ENCODE measurements around the gene STX18.

Gene STX18

DNA sequence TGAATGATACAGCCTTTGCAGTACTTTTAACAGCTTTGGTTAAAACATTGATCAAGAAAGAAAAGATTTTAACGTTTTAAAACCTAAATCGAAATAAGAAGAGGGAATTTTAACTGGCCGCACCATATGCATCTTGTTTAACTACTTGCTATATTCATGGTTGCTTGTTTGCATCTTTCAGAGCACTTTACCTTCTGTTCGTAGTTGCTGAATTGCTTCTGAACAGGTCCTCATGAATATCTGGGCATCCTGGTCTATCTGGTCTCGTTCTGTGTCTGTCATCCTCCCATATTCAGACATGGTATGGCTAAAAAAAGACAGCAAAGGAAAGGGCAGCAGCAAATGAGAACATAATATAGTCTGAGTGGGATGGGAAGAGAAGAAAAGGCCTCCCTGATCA is 82.7 kb downstream of the STX18 start:
- Histone ChIP-seq H3K9ac (ENCODE audit: low read length) (no peak overlapping the region), H3K27me3 (replicated peaks; ENCODE audit: control insufficient read depth, insufficient read depth, low read length) (no peaks in the 10 kb centered on the region), H3K4me3 (ENCODE audit: low read length) (no peak overlapping the region), H3K36me3 (ENCODE audit: control insufficient read depth, insufficient read depth, low read length, severe bottlenecking) (peaks cover 34% of the 10 kb centered on the region), H3K4me1 (ENCODE audit: control insufficient read depth, insufficient read depth, low read length) (peaks cover 30% of the 10 kb centered on the region), H3K9me3 (ENCODE audit: control insufficient read depth, low read length) (no peaks in the 10 kb centered on the region)
- no peak for DNase-seq (ENCODE audit: low read depth)

DNA sequence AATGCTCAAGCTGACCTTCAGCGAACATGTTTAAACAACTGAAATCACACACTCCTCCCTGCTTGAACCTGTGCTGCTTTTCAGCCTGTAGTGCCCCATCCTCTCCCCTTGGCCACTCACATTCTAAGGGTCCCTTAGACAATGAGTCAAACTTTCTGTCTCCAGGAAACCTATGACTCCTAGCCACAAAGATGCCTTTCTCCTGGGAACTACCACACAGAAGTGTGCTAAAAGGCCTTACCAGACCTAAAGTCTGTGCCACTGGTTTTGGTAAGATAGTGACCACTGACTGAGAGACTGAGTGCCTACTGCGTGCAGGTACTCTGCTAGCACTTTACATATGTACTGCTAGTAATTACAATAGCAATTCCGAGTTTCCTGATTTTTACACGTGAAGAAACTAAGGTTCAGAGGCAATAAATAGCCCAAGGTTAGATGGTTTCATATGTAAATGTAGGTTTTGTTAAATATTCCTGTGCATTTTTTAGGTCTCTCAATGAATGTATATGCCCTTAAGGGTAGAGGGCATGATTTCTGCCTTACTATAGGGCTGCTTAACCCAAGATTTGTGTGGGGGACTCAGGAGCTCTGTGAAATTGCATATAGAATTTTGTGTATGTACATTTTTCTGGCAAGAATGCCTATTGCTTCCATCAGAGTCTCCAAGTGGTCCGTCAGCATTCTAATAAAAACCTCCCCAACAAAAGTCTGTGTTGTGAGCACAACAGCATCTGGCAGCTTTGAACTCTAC is 83.9 kb downstream of the STX18 start:
- Histone ChIP-seq H3K4me3 (ENCODE audit: low read length) (no peak overlapping the region), H3K4me1 (ENCODE audit: control insufficient read depth, insufficient read depth, low read length) (peaks cover 28% of the 10 kb centered on the region), H3K9ac (ENCODE audit: low read length) (no peak overlapping the region), H3K36me3 (ENCODE audit: control insufficient read depth, insufficient read depth, low read length, severe bottlenecking) (peaks cover 46% of the 10 kb centered on the region), H3K9me3 (ENCODE audit: control insufficient read depth, low read length) (no peaks in the 10 kb centered on the region), H3K27me3 (replicated peaks; ENCODE audit: control insufficient read depth, insufficient read depth, low read length) (no peaks in the 10 kb centered on the region)
- peak; percentile 29 for DNase-seq (ENCODE audit: low read depth)

DNA sequence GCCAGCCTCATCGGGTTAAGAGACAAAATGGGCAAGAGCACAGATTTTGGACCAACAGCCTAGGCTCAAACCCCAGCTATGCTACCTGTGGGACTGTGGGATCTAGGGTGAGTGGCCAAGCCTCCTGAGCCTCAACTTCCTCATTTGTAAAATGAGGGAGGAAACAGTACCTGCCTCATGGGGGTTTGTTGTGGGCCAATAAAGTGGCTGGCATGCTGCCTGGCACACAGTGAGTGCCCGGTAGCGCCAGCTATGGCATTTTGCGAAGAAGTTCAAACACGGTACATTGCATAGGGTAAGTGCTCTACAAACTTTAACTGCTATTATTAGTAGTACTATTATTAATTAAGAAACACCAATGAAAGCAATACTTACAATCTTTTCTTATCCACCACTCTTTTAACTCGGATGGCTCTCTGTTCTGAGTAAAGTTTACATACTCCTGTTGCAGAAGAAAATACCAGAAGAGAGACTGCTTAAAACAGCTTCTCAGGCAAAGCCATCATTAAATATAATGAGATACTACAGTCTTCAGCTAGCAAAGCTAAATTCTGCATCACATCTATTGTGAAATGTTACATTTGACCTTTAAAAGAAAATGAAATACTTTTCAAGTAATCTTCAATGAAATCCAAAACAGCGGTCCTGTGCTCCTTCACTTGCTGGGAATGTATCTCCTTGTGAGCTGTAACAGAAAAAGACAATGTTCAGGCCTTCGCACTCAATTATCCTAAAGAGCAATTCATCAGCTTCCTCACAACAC is 84.9 kb downstream of the STX18 start:
- no peaks in the 10 kb centered on the region for H3K9me3 ChIP-seq (ENCODE audit: control insufficient read depth, low read length)
- peaks cover 25% of the 10 kb centered on the region for H3K4me1 ChIP-seq (ENCODE audit: control insufficient read depth, insufficient read depth, low read length)
- no peaks in the 10 kb centered on the region for H3K27me3 ChIP-seq (replicated peaks; ENCODE audit: control insufficient read depth, insufficient read depth, low read length)
- H3K4me3 ChIP-seq (ENCODE audit: low read length), result no peak overlapping the region
- no peak overlapping the region for H3K9ac ChIP-seq (ENCODE audit: low read length)
- H3K36me3 ChIP-seq (ENCODE audit: control insufficient read depth, insufficient read depth, low read length, severe bottlenecking), result peaks cover 56% of the 10 kb centered on the region
- peak; percentile 38 for DNase-seq (ENCODE audit: low read depth)

DNA sequence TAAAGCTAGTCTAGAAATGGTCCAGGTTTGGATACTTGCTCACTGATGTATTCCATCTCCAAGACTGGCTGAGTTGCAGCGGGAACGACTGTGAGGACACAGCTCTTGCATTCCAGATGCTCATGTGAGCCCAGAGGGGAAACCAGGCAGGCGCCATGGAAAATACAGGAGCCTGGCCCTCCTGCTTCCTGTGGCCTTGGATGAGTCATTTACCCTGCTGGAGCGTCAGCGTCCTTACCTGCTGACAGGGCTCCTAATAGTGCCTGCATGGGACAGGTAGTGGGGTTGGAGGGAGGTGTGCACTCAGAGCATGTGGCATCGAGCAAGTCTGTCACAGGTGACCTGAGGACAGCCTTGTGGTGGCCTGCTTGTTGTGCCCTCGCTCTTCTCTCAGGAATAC is 85.5 kb downstream of the STX18 start:
- H3K4me1 ChIP-seq (ENCODE audit: control insufficient read depth, insufficient read depth, low read length), result peaks cover 25% of the 10 kb centered on the region
- H3K4me3 ChIP-seq (ENCODE audit: low read length), result no peak overlapping the region
- no peak overlapping the region for H3K9ac ChIP-seq (ENCODE audit: low read length)
- H3K27me3 ChIP-seq (replicated peaks; ENCODE audit: control insufficient read depth, insufficient read depth, low read length), result no peaks in the 10 kb centered on the region
- H3K36me3 ChIP-seq (ENCODE audit: control insufficient read depth, insufficient read depth, low read length, severe bottlenecking), result peaks cover 62% of the 10 kb centered on the region
- no peak for DNase-seq (ENCODE audit: low read depth)
- H3K9me3 ChIP-seq (ENCODE audit: control insufficient read depth, low read length), result no peaks in the 10 kb centered on the region

DNA sequence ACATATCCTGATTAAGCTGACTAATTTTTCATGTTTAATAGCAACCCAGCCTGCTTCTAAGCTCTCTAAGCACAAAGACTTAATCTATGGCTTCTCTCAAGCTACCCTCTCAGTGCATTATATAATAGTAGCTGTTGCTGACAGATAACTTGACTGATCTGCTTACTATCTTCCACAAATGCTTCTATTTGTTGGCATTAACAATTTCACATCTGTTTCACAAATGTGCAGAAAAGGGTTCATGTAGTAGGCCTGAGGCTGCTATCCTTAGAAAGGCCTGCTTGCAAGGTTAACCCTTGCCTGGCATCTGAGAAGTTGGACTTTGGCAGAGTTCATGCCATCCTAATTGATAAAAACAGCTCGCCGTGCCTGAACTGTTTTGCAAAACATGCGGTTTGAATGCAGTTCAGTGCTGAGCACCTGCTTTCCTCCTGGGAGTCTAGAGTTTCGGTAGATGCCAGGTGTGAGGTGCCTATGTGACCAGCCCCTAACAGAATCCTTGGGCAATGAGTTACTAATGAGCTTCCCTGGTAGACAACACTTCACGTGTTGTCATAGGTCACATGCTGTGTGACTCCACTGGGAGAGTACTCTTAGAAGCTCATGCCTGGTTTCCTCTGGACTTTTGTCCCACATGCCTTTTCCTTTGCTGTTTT is 86.5 kb downstream of the STX18 start:
- Histone ChIP-seq H3K36me3 (ENCODE audit: control insufficient read depth, insufficient read depth, low read length, severe bottlenecking) (peaks cover 68% of the 10 kb centered on the region), H3K9ac (ENCODE audit: low read length) (no peak overlapping the region), H3K9me3 (ENCODE audit: control insufficient read depth, low read length) (no peaks in the 10 kb centered on the region), H3K4me3 (ENCODE audit: low read length) (no peak overlapping the region), H3K27me3 (replicated peaks; ENCODE audit: control insufficient read depth, insufficient read depth, low read length) (no peaks in the 10 kb centered on the region), H3K4me1 (ENCODE audit: control insufficient read depth, insufficient read depth, low read length) (peaks cover 25% of the 10 kb centered on the region)
- no peak for DNase-seq (ENCODE audit: low read depth)

DNA sequence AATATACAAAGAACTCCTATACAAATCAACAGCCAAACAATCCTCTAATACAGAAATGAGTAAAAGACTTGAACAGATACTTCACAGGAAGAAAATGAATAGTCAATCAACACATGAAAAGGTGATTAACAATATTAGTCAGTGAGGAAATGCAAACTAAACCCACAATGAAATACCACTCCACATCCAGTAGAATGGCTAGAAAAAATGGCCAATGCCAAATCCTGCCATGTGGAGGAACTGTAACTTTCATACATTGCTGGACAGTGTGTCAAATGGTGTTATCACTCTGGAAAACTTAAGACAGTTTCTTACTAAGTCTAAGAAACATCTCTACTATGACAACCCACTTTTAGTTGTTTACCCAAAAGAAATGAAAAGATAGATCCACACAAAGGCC is 95.4 kb downstream of the STX18 start:
- peak; percentile 27 for DNase-seq (ENCODE audit: low read depth)
- Histone ChIP-seq H3K27me3 (replicated peaks; ENCODE audit: control insufficient read depth, insufficient read depth, low read length) (no peaks in the 10 kb centered on the region), H3K36me3 (ENCODE audit: control insufficient read depth, insufficient read depth, low read length, severe bottlenecking) (peaks cover 12% of the 10 kb centered on the region), H3K4me1 (ENCODE audit: control insufficient read depth, insufficient read depth, low read length) (peaks cover 14% of the 10 kb centered on the region), H3K9ac (ENCODE audit: low read length) (no peak overlapping the region), H3K4me3 (ENCODE audit: low read length) (no peak overlapping the region), H3K9me3 (ENCODE audit: control insufficient read depth, low read length) (no peaks in the 10 kb centered on the region)

DNA sequence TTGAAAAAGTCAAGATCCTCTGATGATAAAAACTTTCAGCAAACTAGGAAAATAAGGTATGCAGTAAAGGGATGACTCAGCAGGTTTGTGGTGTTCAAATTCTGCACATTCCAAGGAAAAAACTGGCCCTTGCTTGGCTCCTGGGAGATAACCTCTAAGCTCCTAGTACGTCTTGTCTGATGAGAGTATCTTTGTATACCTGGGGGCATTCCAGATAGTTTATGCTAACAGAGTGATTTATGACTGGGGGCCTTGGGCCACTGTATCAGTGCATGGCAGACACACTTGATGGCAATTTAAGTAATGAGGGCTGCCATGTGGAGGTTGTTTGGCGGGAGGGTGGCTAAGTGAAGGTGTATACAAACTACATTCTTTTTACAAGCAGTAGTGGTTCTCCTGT is 98.0 kb downstream of the STX18 start:
- Histone ChIP-seq H3K36me3 (ENCODE audit: control insufficient read depth, insufficient read depth, low read length, severe bottlenecking) (no peaks in the 10 kb centered on the region), H3K4me1 (ENCODE audit: control insufficient read depth, insufficient read depth, low read length) (peaks cover 24% of the 10 kb centered on the region), H3K9me3 (ENCODE audit: control insufficient read depth, low read length) (no peaks in the 10 kb centered on the region), H3K4me3 (ENCODE audit: low read length) (no peak overlapping the region), H3K9ac (ENCODE audit: low read length) (no peak overlapping the region), H3K27me3 (replicated peaks; ENCODE audit: control insufficient read depth, insufficient read depth, low read length) (no peaks in the 10 kb centered on the region)
- DNase-seq (ENCODE audit: low read depth), result peak; percentile 67

DNA sequence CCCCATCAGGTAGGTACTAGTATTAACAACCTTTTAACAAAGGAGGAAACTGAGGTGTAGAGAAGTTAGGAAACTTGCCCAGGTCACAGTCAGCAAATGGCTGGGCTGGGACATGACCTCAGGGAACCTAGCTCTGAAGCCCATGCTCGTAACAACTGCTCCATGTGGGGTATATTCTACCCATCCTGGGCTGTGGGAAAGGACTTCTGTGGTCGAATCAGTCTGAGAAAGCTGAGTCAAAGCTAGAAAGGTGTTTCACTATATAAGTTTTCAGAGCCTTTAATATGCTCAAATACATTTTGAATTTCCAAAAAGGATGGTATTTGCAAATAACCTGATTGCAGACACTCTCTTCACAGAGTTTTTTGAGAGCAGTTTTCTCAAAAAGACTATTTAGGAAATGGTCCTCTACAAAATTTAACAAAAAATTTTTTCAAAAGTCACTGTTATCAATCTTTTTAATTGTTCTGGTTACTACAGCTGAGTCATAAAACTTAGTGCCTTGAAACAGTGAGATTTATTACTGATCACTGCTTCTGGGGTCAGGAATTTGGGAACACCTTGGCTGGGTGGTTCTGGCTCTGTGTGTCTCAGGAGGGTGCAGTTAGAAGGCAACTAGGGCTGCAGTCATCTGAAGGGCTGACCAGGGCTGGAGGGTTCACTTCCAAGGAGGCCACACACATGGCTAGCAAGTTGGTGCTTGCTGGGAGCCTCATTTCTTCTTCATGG is 101.4 kb downstream of the STX18 start:
- peaks cover 24% of the 10 kb centered on the region for H3K4me1 ChIP-seq (ENCODE audit: control insufficient read depth, insufficient read depth, low read length)
- no peaks in the 10 kb centered on the region for H3K9me3 ChIP-seq (ENCODE audit: control insufficient read depth, low read length)
- peaks cover 18% of the 10 kb centered on the region for H3K36me3 ChIP-seq (ENCODE audit: control insufficient read depth, insufficient read depth, low read length, severe bottlenecking)
- DNase-seq (ENCODE audit: low read depth), result no peak
- H3K4me3 ChIP-seq (ENCODE audit: low read length), result no peak overlapping the region
- H3K27me3 ChIP-seq (replicated peaks; ENCODE audit: control insufficient read depth, insufficient read depth, low read length), result no peaks in the 10 kb centered on the region
- H3K9ac ChIP-seq (ENCODE audit: low read length), result no peak overlapping the region

DNA sequence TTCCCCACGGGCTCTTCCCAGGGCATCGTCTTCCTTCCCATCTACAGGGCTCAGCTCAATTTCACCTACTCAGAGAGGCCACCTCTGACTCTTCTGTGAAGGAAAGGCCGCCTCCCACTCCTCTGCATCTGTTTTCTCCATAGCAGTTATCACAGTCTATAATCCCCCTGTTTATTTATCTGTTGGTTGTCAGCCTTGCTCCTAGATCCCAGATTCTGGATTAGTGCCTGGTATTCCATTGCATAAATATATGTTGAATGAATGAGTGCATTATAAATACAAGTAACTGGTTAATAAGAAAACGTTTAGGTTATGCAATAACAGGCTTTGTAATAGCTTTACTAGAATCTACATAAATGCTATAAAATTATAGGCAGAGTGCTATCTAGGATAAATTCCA is 102.1 kb downstream of the STX18 start:
- peaks cover 24% of the 10 kb centered on the region for H3K4me1 ChIP-seq (ENCODE audit: control insufficient read depth, insufficient read depth, low read length)
- DNase-seq (ENCODE audit: low read depth), result peak; percentile 11
- peaks cover 21% of the 10 kb centered on the region for H3K36me3 ChIP-seq (ENCODE audit: control insufficient read depth, insufficient read depth, low read length, severe bottlenecking)
- H3K9ac ChIP-seq (ENCODE audit: low read length), result no peak overlapping the region
- H3K27me3 ChIP-seq (replicated peaks; ENCODE audit: control insufficient read depth, insufficient read depth, low read length), result no peaks in the 10 kb centered on the region
- no peak overlapping the region for H3K4me3 ChIP-seq (ENCODE audit: low read length)
- no peaks in the 10 kb centered on the region for H3K9me3 ChIP-seq (ENCODE audit: control insufficient read depth, low read length)

DNA sequence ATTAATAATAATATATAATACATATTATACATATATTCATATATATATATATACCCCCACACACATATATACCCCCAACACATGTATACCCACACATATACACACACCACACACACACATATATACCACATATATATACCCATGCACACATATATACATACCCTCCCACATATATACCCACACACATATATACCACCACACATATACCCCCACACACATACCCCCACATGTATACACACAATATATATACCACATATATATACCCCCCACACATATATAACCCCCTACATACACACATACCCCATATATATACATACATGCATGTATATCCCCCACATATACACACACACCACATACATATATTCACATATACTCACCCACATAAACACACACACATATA is 103.0 kb downstream of the STX18 start:
- no peaks in the 10 kb centered on the region for H3K27me3 ChIP-seq (replicated peaks; ENCODE audit: control insufficient read depth, insufficient read depth, low read length)
- no peak overlapping the region for H3K9ac ChIP-seq (ENCODE audit: low read length)
- no peaks in the 10 kb centered on the region for H3K9me3 ChIP-seq (ENCODE audit: control insufficient read depth, low read length)
- H3K4me3 ChIP-seq (ENCODE audit: low read length), result no peak overlapping the region
- no peak for DNase-seq (ENCODE audit: low read depth)
- peaks cover 28% of the 10 kb centered on the region for H3K36me3 ChIP-seq (ENCODE audit: control insufficient read depth, insufficient read depth, low read length, severe bottlenecking)
- peaks cover 19% of the 10 kb centered on the region for H3K4me1 ChIP-seq (ENCODE audit: control insufficient read depth, insufficient read depth, low read length)

Data from adipocyte (in vitro differentiated cells).